SJCRH30 (cell line): Measurements from ENCODE around the gene DCUN1D5. TPM values are rescaled to one million over a fixed set of nuclear protein-coding genes. Genes with fewer than 3 reads are reported as not detected.
A peak's percentile ranks its signal among the peaks of the same experiment; 100 is the strongest.

ENCODE experiments used
- DNase-seq, 2 experiments: peaks; one replicate each; pipeline ENCODE4 v3.0.0-alpha.2; 2015 to 2020
- H3K27ac ChIP-seq: fragments of 250-450 bp; sonication (Bioruptor Pico); 2 replicates; pipeline ENCODE4 v1.5.1; 2020; ENCODE audit warnings: mild to moderate bottlenecking, moderate library complexity
- H3K27me3 ChIP-seq: fragments of 250-450 bp; sonication (Bioruptor Pico); 2 replicates; pipeline ENCODE4 v1.5.1; 2020; ENCODE audit warnings: mild to moderate bottlenecking, moderate library complexity
- H3K36me3 ChIP-seq: fragments of 250-450 bp; sonication (Bioruptor Pico); 2 replicates; pipeline ENCODE4 v1.5.1; 2020; ENCODE audit warnings: mild to moderate bottlenecking, moderate library complexity
- H3K4me1 ChIP-seq: fragments of 250-450 bp; sonication (Bioruptor Pico); 2 replicates; pipeline ENCODE4 v1.5.1; 2020; ENCODE audit warnings: mild to moderate bottlenecking, moderate library complexity
- H3K4me3 ChIP-seq: fragments of 250-450 bp; sonication (Bioruptor Pico); 2 replicates; pipeline ENCODE4 v1.5.1; 2020; ENCODE audit warnings: mild to moderate bottlenecking, moderate library complexity
- H3K9me3 ChIP-seq: fragments of 250-450 bp; sonication (Bioruptor Pico); replicated peaks from 2 replicates; pipeline ENCODE4 v1.5.1; 2020; ENCODE audit warnings: mild to moderate bottlenecking, moderate library complexity
- total RNA-seq: library from RNA; depleted of rRNA; stranded (reverse); fragments of >200 nt; shearing (Covaris generic); gene quantifications from 2 replicates; pipeline ENCODE4 v1.2.3, GENCODE V29; 2014

The DCUN1D5 gene
- total RNA-seq, 1 experiment from 2014 or later: 52.7 TPM

GRCh38 chr11:103077554-103077953, 14.4 kb downstream of the DCUN1D5 start:
- no peak for DNase-seq
- no peaks in the 10 kb centered on the region for H3K4me1 ChIP-seq
- H3K27ac ChIP-seq: no peak overlapping the region
- H3K36me3 ChIP-seq: peaks cover 28% of the 10 kb centered on the region
- H3K9me3 ChIP-seq: no peaks in the 10 kb centered on the region
- H3K4me3 ChIP-seq: no peak overlapping the region
- no peaks in the 10 kb centered on the region for H3K27me3 ChIP-seq

GRCh38 chr11:103076361-103076760, 15.6 kb downstream of the DCUN1D5 start:
- no peak overlapping the region for H3K4me3 ChIP-seq
- no peaks in the 10 kb centered on the region for H3K9me3 ChIP-seq
- H3K36me3 ChIP-seq: peaks cover 21% of the 10 kb centered on the region
- H3K27ac ChIP-seq: no peak overlapping the region
- no peaks in the 10 kb centered on the region for H3K27me3 ChIP-seq
- DNase-seq: no peak
- no peaks in the 10 kb centered on the region for H3K4me1 ChIP-seq

DNA sequence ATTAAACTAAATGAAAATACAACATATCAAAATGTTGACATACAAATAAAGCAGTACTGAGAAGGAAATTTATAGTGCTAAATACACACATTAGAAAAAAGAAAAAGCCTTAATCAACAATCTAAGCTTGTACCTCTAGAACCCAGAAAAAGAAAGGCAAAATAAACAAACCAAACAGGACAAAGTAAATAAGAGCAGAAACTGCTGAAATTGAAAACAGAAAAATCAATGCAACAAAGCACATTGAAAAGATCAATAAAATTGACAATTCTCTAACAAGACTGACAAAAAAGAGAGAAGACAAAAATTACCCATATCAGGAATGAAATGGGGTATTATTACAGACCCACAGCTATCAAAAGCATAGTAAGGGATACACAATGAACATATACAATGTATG, 21.0 kb downstream of the DCUN1D5 start:
- H3K9me3 ChIP-seq: no peaks in the 10 kb centered on the region
- peaks cover 2% of the 10 kb centered on the region; the same call in 1 of the 2 replicates for H3K36me3 ChIP-seq

GRCh38 chr11:103070142-103070541, 21.8 kb downstream of the DCUN1D5 start:
- no peak overlapping the region for H3K4me3 ChIP-seq
- no peak overlapping the region for H3K27ac ChIP-seq
- no peaks in the 10 kb centered on the region for H3K9me3 ChIP-seq
- H3K36me3 ChIP-seq: peaks cover 6% of the 10 kb centered on the region
- no peaks in the 10 kb centered on the region for H3K27me3 ChIP-seq
- no peaks in the 10 kb centered on the region for H3K4me1 ChIP-seq
- DNase-seq: no peak

More for the DNA sequence above, 21.0 kb downstream of the DCUN1D5 start:
- Histone ChIP-seq H3K27ac (no peak overlapping the region), H3K4me3 (no peak overlapping the region), H3K27me3 (no peaks in the 10 kb centered on the region), H3K4me1 (no peaks in the 10 kb centered on the region)
- no peak for DNase-seq

DNA sequence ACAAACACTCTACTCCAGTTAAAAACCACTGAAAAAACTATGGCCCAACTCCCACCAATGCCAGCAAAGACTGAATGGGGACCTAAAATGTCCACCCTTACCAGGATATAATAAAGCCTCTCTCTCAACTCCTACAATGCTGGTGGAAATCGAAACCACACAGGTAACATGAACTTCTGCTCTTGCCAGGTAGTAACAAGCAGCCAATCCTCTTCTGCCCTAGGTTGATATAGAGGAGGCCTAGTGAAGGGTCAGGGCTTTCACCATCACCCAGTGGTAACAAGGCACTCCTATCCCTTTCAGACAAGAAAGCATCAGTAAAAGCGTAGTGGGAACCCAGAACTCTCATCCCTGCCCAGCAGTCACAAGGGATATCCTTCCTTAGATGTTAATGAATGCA, 22.6 kb downstream of the DCUN1D5 start:
- H3K36me3 ChIP-seq: peaks cover 7% of the 10 kb centered on the region
- H3K4me3 ChIP-seq: no peak overlapping the region
- no peak overlapping the region for H3K27ac ChIP-seq
- no peaks in the 10 kb centered on the region for H3K27me3 ChIP-seq
- H3K4me1 ChIP-seq: no peaks in the 10 kb centered on the region
- no peaks in the 10 kb centered on the region for H3K9me3 ChIP-seq
- DNase-seq: no peak

DNA sequence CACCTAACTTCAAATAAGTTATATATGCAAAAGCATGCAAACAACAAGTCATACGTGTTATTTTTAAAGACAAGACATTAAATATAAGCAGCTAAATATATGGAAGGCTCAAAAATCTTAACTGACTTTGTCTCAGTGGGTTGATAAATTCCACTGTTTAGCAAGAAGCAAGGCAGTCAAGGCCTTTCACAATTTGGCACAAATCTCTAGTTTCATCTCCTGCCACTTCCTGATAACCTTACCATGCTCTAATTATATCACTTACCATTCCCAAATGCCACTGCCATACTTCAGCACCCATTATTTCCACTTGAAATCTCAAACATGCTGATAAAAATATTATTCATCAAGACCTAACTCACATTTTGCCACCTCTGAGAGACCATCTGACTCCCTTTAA, 24.8 kb downstream of the DCUN1D5 start:
- H3K27me3 ChIP-seq: no peaks in the 10 kb centered on the region
- H3K9me3 ChIP-seq: no peaks in the 10 kb centered on the region
- peaks cover 13% of the 10 kb centered on the region for H3K36me3 ChIP-seq
- H3K4me3 ChIP-seq: no peak overlapping the region
- H3K4me1 ChIP-seq: no peaks in the 10 kb centered on the region
- no peak overlapping the region for H3K27ac ChIP-seq
- DNase-seq: no peak

DNA sequence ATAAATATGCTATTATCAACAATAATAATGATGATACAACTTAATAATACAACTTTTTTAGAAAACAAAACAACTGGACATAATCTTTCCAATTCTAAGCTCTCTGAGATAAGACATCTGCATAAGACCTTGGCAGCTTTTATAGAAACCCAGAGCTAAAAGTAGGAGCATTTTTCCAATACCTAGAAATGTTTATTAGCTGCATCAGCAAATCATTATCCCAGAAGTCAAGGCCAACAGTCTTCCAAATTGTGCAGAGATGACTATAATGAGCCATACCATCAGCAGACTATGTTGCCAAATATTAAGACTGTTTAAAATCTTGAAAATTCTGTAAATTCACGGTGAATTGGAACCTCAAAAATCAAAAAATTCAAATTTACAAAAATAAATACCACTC, 30.3 kb downstream of the DCUN1D5 start:
- Histone ChIP-seq H3K4me3 (no peak overlapping the region), H3K9me3 (no peaks in the 10 kb centered on the region), H3K4me1 (no peaks in the 10 kb centered on the region), H3K27me3 (no peaks in the 10 kb centered on the region), H3K27ac (no peak overlapping the region), H3K36me3 (peaks cover 19% of the 10 kb centered on the region)
- DNase-seq: no peak

- Histone ChIP-seq H3K27ac (no peak overlapping the region), H3K9me3 (no peaks in the 10 kb centered on the region), H3K27me3 (no peaks in the 10 kb centered on the region), H3K36me3 (no peaks in the 10 kb centered on the region), H3K4me1 (no peaks in the 10 kb centered on the region), H3K4me3 (no peak overlapping the region)
- peak in 1 of 2 experiments; percentile 39 for DNase-seq
Observed at GRCh38 chr11:103055221-103055890, 36.6 kb downstream of the DCUN1D5 start.

- DNase-seq: no peak
- Histone ChIP-seq H3K9me3 (no peaks in the 10 kb centered on the region), H3K4me1 (no peaks in the 10 kb centered on the region), H3K27ac (no peak overlapping the region), H3K27me3 (no peaks in the 10 kb centered on the region), H3K4me3 (no peak overlapping the region), H3K36me3 (no peaks in the 10 kb centered on the region)
Observed at GRCh38 chr11:103053997-103054396, 38.0 kb downstream of the DCUN1D5 start.

GRCh38 chr11:103051981-103052380, 40.0 kb downstream of the DCUN1D5 start:
- no peaks in the 10 kb centered on the region for H3K27me3 ChIP-seq
- H3K27ac ChIP-seq: no peak overlapping the region
- no peak for DNase-seq
- H3K4me1 ChIP-seq: no peaks in the 10 kb centered on the region
- H3K4me3 ChIP-seq: no peak overlapping the region
- H3K9me3 ChIP-seq: no peaks in the 10 kb centered on the region
- H3K36me3 ChIP-seq: no peaks in the 10 kb centered on the region

DNA sequence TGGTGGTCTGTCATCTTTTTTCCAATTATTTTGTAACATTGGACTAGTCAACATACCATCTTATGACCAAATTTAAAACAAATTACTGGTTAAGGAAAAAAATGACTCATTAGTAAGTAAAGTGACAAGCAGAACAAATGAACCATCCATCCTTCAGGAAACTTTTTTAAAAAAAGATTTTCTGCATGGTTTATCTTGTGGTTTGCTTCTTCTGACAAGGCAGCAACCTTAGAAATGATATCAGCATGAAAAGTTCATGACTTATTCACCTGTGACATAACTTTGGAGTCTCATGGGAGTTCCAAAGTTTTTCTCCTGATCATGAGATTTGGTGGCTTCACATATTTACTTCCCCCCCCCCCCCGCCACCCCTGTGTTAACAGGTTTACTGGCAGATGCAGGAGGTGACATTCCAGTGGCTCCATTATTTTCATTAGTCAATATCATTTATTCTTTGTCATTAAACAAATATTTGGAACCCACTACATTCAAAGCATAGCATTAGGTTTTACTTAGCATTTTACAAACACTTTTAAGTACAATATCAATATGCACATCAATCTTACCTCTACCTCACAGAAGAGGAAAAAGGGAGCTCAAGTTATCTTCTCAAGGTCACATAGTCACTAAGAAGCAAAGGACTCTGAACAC, 40.7 kb downstream of the DCUN1D5 start:
- DNase-seq: no peak
- no peaks in the 10 kb centered on the region for H3K9me3 ChIP-seq
- H3K4me1 ChIP-seq: no peaks in the 10 kb centered on the region
- no peaks in the 10 kb centered on the region for H3K27me3 ChIP-seq
- no peaks in the 10 kb centered on the region for H3K36me3 ChIP-seq
- no peak overlapping the region for H3K27ac ChIP-seq
- H3K4me3 ChIP-seq: no peak overlapping the region

DNA sequence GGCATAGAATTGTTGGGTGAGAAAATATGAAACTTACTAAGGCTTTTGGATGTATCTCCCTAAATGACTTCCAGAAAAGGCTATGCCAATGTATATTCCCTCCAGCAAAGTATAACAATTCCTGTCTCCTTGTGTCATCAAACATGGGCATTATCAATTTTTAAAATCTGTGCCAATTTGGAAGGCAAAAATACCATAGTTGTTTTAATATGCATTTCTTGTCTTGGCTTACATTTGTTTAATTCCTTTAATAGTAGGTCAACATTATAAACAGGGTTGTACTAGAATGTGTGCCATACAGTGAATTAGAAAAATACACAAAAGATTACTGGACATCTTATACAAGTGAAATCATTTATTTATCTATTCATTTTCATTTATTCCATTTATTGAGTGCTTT, 41.6 kb downstream of the DCUN1D5 start:
- Histone ChIP-seq H3K4me3 (no peak overlapping the region), H3K4me1 (no peaks in the 10 kb centered on the region), H3K27ac (no peak overlapping the region), H3K9me3 (no peaks in the 10 kb centered on the region), H3K27me3 (no peaks in the 10 kb centered on the region), H3K36me3 (no peaks in the 10 kb centered on the region)
- DNase-seq: no peak

DNA sequence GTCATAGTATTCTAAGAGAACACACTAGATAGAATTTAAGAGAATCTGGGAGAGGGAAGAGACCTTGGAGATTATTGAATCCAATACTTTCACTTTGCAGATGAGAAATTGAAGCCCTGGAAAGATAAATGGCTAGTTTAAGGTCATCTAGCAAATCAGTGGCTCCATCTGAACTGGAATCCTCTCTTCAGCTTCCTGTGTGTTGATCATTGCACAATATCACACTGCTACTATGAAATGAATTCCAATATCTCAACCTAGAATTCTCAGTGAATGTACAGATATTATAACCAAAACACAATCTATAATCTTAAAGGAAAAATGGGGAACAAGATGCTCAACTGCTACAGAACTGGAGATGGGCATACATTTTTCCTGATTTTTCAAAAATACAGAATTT, 44.1 kb downstream of the DCUN1D5 start:
- Histone ChIP-seq H3K36me3 (no peaks in the 10 kb centered on the region), H3K4me1 (no peaks in the 10 kb centered on the region), H3K27ac (no peak overlapping the region), H3K9me3 (no peaks in the 10 kb centered on the region), H3K27me3 (no peaks in the 10 kb centered on the region), H3K4me3 (no peak overlapping the region)
- DNase-seq: no peak

DNA sequence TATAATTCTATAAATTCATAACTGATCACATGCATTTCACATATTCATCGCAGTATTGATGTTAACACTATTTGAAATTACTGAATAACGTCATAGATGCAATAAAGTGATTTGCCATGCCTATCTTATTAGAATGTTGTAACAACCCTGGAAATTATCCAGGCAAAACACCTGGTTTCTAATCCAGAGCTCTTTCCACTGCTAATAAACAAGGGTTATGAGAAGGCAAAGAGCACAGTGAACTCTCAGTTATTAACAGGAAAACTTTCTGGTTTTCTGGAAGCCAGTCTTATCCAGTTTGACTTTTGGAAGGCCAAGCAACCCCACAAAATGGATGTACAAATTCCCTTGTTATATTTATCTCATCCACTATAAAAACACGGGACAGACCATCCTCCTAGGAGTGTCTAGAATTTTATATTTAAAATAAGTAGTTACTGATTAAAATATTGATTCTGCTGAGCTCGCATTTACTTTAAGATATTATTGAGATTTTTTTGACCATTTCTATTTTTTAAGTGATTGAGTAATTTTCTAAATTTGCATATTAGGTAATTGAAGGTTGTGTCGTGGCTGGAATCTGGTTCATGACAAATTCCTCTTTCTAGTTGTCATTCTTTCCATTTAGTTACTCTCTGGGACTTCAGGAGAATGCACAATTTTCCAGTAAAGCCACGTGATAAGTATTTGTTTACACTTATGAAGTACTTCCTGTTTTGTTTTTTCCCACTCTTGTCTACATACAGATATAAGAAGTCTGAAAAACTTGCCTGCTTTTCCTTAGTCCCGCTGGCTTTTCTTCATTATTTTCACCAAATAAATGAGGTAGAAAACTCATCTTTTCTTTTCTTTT, 47.9 kb downstream of the DCUN1D5 start:
- Histone ChIP-seq H3K27me3 (no peaks in the 10 kb centered on the region), H3K27ac (no peak overlapping the region), H3K4me3 (no peak overlapping the region), H3K9me3 (no peaks in the 10 kb centered on the region), H3K4me1 (no peaks in the 10 kb centered on the region), H3K36me3 (no peaks in the 10 kb centered on the region)
- no peak for DNase-seq

GRCh38 chr11:103042161-103042560, 49.8 kb downstream of the DCUN1D5 start:
- Histone ChIP-seq H3K9me3 (no peaks in the 10 kb centered on the region), H3K27me3 (no peaks in the 10 kb centered on the region), H3K27ac (no peak overlapping the region), H3K4me1 (no peaks in the 10 kb centered on the region), H3K4me3 (no peak overlapping the region), H3K36me3 (no peaks in the 10 kb centered on the region)
- no peak for DNase-seq
